ENCODE results near the gene POU2AF3. TPM values are rescaled to one million over a fixed set of nuclear protein-coding genes. Genes with fewer than 3 reads are reported as not detected.
"Not testable (repeated sequence)": the region's sequence is repeated elsewhere in the genome, so short reads cannot be mapped to it uniquely, and the experiment has no call there.

POU2AF3 gene
- total RNA-seq, 4 donors from 2014 or later, result 0.50 to 4.7 (median 0.84) TPM; not detected in 1

DNA sequence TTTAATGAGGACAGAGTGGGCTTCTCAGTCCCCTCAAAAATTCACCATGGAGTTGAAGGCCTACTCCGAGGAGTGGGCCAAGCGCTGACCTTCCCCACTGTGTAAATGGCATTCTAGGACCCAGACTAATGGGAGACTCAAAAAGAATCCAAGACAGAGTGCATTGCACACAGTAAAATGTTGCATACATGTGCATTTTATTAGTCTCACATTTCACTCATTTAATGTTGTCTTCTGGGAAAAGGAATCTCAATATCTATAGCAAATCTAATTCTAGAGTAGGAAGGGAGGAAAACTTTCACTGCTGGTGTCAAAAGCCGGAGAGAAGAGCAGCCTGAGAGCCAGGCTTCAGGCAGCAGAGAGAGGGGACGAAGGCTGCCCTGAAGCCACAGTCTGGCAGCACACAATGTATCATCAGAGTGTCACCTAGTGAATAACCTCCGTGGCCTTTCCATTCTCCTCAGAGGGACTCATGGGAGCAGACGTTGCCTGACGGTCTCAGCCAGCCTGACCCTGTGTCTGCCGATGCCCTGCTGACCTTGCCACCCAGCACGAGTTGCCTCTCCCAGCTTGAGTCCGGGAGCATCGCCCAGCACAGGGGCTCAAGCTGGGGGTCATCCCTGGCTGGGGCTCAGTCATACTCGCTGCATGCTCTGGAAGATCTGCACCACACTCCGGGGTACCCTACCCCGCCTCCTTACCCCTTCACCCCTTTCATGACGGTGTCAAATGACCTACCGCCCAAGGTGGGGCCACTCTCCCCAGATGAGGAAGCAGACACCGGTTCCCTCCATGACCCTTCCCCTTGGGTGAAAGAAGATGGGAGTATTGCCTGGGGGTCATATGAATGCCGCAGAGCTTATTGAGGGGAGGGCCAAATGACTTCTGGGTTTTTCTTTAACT is 12.9 kb upstream of the POU2AF3 start:
- DNase-seq (ENCODE audit: low spot score) (no peak), ATAC-seq (ENCODE audit: low FRiP score) (no peak)
- TF ChIP-seq, protein P1, sequence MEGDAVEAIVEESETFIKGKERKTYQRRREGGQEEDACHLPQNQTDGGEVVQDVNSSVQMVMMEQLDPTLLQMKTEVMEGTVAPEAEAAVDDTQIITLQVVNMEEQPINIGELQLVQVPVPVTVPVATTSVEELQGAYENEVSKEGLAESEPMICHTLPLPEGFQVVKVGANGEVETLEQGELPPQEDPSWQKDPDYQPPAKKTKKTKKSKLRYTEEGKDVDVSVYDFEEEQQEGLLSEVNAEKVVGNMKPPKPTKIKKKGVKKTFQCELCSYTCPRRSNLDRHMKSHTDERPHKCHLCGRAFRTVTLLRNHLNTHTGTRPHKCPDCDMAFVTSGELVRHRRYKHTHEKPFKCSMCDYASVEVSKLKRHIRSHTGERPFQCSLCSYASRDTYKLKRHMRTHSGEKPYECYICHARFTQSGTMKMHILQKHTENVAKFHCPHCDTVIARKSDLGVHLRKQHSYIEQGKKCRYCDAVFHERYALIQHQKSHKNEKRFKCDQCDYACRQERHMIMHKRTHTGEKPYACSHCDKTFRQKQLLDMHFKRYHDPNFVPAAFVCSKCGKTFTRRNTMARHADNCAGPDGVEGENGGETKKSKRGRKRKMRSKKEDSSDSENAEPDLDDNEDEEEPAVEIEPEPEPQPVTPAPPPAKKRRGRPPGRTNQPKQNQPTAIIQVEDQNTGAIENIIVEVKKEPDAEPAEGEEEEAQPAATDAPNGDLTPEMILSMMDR (IDR thresholded peaks at IDR 0.05), result no peak

DNA sequence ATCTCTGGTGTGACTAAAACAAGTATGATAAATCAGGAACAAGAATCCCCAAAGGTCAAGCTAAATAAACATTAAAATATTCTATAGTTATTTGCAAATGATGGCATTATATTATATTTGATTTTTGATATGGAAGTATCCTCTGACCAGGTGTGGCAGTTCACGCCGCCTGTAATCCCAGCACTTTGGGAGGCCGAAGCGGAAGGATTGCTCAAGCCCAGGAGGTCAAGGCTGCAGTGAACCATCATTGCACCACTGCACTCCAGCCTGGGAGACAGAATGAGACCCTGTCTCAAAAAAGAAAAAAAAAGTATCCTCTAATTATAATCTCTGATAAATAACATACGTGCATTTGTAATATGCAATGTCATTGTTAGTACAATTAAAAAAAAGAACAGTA is 6.6 kb upstream of the POU2AF3 start:
- no peak for DNase-seq (ENCODE audit: low spot score)
- TF ChIP-seq, protein P1 (IDR thresholded peaks at IDR 0.05), result no peak
- no peak for ATAC-seq (ENCODE audit: low FRiP score)

DNA sequence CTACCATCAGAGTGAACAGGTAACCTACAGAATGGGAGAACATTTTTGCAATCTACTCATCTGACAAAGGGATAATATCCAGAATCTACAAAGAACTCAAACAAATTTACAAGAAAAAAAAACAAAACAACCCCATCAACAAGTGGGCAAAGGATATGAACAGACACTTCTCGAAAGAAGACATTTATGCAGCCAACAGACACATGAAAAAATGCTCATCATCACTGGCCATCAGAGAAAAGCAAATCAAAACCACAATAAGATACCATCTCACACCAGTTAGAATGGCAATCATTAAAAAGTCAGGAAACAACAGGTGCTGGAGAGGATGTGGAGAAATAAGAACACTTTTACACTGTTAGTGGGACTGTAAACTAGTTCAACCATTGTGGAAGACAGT is 5.9 kb upstream of the POU2AF3 start:
- DNase-seq (ENCODE audit: low spot score); ATAC-seq (ENCODE audit: low FRiP score): not testable (repeated sequence)

DNA sequence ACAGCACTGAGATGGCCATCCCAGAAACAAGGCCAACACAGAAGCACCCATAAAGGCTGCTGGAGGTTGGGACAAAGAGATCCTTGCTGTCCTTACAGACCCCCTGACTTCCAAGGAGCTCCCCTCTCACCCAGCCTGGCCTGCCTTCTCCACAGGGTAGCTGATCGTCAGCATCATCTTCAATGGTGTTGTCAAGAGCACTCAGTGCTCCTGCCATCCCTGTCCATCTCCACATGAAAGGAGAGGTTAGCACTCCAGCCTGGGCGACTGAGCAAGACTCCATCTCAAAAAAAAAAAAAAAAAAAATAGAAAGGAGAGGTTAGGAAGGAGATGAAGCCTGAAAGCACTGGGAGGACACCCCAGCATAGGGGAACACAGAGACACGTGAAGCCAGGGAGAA is 2.1 kb upstream of the POU2AF3 start:
- no peak for ATAC-seq (ENCODE audit: low FRiP score)
- no peak for DNase-seq (ENCODE audit: low spot score)

DNA sequence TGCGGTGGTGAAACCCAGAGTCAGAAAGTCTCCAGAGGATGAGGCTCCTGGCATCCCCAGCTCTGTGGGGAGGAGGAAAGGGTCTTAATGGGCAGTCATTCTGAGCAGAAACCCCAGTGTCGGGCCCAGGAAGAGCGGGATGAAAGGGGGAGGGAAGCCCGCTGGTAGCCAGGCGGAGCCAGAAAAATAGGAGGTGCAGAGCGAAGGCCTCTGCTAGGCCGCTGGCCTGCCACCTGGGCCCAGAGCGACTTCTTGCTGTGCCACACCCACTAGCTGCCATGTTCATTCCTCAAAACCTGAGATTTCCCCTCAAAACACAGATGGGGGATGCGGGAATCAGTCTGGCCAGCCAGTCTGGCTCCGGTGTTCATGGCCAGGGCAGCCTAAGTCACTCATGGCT is 650 bp upstream of the POU2AF3 start:
- no peak for ATAC-seq (ENCODE audit: low FRiP score)
- TF ChIP-seq, protein P1 (IDR thresholded peaks at IDR 0.05), result no peak
- no peak for DNase-seq (ENCODE audit: low spot score)

More for the DNA sequence above, 2.1 kb upstream of the POU2AF3 start:
- TF ChIP-seq, protein P1 (IDR thresholded peaks at IDR 0.05), result no peak

- DNase-seq (ENCODE audit: low spot score), result no peak
- TF ChIP-seq, protein P1 (IDR thresholded peaks at IDR 0.05), result no peak
- ATAC-seq (ENCODE audit: low FRiP score), result peak; percentile 92
These were observed 1.0 kb downstream of the POU2AF3 start for GRCh38 chr11:111299101-111300026.

DNA sequence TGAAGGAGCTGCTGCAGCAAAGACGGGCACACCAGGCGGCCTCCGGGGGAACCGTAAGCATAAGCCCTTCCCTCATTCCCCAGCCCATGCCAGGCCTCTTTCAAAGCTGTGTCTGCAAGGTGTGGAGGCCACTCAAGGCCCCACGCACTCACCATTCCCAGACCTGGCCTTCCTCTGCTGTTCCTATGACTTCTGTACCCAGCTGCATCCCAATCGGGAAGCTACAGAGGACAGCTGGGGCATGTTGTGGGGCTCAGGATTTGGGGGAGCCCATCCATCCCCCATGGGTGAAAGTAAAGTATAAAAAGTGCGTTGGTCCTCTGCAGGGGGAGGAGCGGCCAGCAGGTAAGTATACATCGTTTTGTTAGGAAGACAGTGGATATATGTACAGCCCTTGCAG is 2.2 kb downstream of the POU2AF3 start:
- ATAC-seq (ENCODE audit: low FRiP score), result no peak
- TF ChIP-seq, protein P1 (IDR thresholded peaks at IDR 0.05), result no peak
- no peak for DNase-seq (ENCODE audit: low spot score)
